Astrocyte of the spinal cord (primary cell): ENCODE measurements around the gene SLC2A9.

Source experiments
- DNase-seq: peaks from one replicate; pipeline ENCODE4 v3.0.0; 2011; ENCODE audit warnings: low read depth, low spot score
- H3K4me3 ChIP-seq: 2 replicates; pipeline ENCODE4 v1.5.1; 2011; ENCODE audit warnings: low read depth, mild to moderate bottlenecking, low read length, moderate library complexity
- CTCF ChIP-seq: IDR thresholded peaks from 2 replicates; pipeline ENCODE4 v1.5.1; 2012; ENCODE audit warnings: low read depth, mild to moderate bottlenecking, low read length, inconsistent platforms
- in situ Hi-C: cut with HindIII; loops from 2 replicates; pipeline ENCODE4 v1.10.0; 2017; ENCODE audit warnings: low sequenced_read_pairs

Gene SLC2A9

DNA sequence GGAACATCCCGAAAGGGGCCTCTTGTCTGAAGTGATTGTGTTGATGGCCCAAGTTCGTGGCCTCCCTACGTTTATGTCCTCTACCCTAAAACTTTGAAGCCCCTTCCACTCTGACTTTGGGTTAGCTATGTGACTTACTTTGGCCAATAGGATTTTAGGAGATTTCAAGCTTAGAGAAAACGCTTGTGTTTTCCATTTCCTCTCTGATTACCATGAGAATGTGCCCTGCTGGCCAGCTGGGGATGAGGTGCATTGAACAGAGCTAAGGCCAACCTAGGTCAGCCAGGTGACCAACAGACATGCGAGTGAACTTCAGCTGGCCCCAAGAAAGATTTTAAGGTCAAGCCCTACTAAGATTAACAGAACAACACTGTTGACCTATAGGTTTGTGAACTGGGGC lies 82.4 kb downstream of the SLC2A9 start:
- in situ Hi-C loops = no loop called here
- no peak for TF ChIP-seq CTCF
- H3K4me3 ChIP-seq = no peak overlapping the region
- no peak for DNase-seq

DNA sequence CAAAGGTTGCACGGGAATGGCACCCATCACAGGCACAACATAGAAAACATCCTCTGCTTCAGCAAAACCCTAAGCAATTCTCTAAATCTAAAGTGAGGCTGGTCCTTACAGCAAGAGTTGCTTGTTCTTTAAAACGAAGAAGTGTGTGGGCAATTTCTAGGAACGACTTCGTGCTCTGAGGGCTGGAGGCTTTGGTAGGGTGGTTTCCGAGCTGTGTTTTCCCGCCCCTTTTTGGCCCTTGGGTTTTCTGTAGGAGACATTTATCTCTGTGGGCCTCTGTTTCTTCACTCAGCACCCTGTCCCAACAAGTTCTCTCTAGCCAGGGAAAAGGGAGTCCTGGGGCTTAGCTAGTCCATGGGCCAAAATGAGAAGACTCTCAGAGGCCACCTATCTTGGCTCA lies 84.2 kb downstream of the SLC2A9 start:
- in situ Hi-C loops = no loop called here
- DNase-seq = no peak
- H3K4me3 ChIP-seq = no peak overlapping the region
- no peak for TF ChIP-seq CTCF

DNA sequence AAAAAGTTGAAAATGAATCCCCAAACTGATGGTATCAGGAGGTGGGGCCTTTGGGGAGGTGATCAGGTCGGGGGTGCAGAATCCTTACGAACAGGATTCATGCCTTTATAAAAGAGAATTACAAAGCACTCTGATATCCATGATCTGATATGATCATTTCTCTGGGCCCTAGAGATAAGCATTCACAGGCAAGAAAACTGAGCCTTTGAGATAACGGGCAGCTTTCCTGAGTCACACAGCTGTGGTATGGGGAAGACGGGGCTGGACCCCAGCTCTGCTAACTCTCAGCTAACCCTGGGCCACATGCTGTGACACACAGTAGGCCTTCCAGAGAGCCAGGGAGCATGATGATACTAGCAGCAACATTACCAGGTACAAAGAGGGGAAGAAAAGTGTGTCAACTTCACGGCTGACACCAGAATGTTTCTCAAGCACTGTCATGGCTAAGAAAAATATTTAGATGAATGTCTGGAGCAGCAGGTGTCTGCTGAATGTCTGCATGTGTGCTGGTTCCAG lies 85.1 kb downstream of the SLC2A9 start:
- no peak overlapping the region for H3K4me3 ChIP-seq
- no peak for DNase-seq
- TF ChIP-seq CTCF = no peak
- in situ Hi-C loops = no loop called here

DNA sequence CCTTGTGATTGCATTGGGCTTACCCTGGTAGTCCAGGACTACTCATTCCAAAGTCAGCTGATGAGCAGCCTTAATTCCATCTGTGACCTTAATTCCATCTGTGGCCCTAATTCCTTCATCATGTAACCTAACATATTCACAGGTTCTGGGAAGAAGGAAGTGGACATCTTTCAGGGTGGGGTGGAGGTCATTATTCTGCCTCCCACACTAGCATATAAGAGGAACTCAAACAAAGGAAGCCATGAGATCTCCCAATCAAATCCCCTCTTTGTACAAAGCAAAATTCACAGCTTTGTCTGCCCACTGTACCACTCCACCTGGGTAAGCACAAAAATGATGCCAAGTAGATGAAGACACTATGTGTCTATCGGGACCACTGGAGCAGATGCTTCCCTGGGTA lies 87.3 kb downstream of the SLC2A9 start:
- DNase-seq = no peak
- in situ Hi-C loops = no loop called here
- H3K4me3 ChIP-seq = no peak overlapping the region
- no peak for TF ChIP-seq CTCF

DNA sequence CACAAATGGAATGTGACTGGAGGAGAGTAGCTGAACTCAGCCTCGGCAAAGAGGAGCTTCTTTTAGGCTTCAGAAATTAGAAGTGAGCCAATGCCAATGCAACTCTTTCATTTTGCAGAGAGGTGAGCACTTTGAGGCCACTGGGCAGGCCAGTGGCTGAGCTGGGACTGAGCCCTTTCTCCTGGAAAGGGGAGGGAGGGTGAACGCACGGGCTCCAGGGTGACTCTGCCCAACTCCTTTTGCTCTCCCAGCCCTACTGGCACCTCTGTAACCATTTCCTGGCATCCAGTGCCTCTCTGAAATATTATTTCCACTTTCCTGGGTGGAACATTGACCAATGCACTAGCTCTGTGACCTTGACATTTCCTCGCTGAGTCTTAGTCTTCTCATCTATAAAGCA lies 88.1 kb downstream of the SLC2A9 start:
- H3K4me3 ChIP-seq = no peak overlapping the region
- no peak for TF ChIP-seq CTCF
- in situ Hi-C loops = no loop called here
- no peak for DNase-seq

DNA sequence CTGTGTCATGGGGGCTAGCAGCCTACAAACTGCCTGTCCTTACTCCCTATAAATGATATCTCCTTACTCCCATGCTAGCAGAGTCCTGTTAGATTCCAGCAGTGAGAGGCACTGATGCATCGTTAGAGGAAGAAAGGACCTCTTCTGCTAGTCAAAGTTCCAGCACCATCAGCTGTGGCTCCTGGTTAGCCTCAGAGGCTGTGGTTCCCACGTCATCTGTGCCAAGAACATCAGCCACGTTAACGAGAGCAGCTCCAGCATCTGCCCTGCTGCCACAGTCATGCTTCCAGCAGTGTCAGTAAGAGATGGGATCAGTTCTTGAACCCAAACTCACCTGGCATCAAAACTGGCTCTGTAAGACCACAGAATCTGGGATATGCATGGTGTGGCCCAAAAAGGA lies 88.5 kb downstream of the SLC2A9 start:
- H3K4me3 ChIP-seq = no peak overlapping the region
- no peak for TF ChIP-seq CTCF
- no peak for DNase-seq
- in situ Hi-C loops = no loop called here

GRCh38 chr4:9931146-9931545 lies 90.2 kb downstream of the SLC2A9 start:
- TF ChIP-seq CTCF = no peak
- no peak overlapping the region for H3K4me3 ChIP-seq
- in situ Hi-C loops = no loop called here
- DNase-seq = no peak
